NOMO-1 treated with dmso at 0.1 percent for 144 hours (cell line): ENCODE data around the gene LIME1.
"Not testable (repeated sequence)": the region's sequence is repeated elsewhere in the genome, so short reads cannot be mapped to it uniquely, and the experiment has no call there.

ENCODE experiments used
- DNase-seq: peaks from one replicate; lab custom pipeline; 2025; ENCODE audit not compliant: unreplicated experiment; lab: John Stamatoyannopoulos, UW

The LIME1 gene

DNA sequence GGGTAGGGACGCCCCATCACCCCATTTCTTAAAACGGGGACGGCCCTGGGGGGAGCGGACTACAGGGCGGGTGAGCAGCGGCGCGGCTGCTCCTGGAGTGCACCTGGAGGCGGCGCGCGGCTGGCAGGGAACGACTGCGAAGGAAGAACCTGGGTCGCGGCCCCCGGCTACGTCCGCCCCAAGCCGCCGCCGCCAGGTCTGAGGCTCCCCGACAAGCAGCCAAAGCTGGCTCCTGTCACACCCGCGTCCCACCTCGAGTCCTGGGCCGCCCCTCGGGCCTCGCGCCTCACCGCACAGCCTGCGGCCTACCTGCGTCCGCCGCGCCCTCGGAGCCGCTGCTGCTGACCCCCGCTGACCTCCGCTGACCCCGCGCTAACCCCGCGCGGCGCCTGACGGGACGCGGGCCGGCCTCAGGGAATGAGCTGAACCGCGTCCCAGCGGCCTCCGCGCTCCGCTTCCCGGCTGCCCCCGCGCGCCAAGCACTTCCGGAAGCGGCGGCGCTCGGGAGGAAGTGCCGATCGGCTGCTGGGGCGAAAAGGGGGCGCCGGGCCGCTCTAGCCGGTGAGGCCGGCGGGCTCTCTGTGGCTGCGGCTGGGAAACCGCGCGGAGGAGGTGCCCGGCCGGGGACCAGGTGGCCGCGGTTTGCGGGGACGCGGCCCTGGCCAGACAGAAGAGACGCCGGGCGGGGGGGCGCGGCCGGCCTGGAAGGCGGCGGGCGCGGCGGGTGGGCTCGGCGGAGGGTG is 28.7 kb upstream of the LIME1 start, which contains the start of the genes ARFRP1 and ZGPAT:
Gene ARFRP1 (minus strand): TSS at position 419 of the 743 bp plus-strand sequence. CDS start 885 bp downstream, outside the sequence.
Gene ZGPAT (plus strand): TSS at position 482 of the 743 bp plus-strand sequence. CDS start 542 bp downstream, outside the sequence.
- DNase-seq: peak; percentile 94

DNA sequence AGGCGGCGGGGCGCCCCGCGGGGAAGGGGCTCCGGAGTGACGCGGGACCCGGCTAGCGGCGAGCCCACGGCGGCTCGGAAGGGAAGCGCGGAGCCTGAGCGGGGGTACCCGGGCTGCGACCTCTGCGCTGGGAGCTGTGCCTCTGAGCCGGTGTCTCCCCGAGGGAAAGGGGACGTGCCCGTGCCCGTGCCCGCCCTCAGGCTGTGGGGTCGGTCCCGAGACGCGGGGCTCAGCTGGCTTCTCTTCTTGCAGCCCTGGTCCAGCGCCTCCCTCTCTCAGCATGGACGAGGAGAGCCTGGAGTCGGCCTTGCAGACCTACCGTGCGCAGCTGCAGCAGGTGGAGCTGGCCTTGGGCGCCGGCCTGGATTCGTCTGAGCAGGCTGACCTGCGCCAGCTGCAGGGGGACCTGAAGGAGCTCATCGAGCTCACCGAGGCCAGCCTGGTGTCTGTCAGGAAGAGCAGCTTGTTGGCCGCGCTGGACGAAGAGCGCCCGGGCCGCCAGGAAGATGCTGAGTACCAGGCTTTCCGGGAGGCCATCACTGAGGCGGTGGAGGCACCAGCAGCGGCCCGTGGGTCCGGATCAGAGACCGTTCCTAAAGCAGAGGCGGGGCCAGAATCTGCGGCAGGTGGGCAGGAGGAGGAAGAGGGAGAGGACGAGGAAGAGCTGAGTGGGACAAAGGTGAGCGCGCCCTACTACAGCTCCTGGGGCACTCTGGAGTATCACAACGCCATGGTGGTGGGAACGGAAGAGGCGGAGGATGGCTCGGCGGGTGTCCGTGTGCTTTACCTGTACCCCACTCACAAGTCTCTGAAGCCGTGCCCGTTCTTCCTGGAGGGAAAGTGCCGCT is 27.9 kb upstream of the LIME1 start:
- DNase-seq: no peak

DNA sequence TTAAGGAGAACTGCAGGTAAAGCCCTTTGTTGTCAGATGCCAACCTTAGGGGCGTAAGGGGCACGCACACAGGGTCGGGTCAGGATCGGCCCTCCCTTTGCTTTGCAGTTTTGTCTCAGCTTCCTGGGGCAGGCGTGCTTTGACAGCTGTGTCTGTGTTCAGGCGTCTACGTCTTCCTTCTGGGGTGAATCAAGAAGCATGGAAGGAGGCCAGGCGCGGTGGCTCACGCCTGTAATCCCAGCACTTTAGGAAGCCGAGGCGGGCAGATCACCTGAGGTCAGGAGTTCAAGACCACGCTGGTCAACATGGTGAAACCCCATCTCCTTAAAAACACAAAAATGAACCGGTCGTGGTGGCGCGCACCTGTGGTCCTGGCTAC is 27.3 kb upstream of the LIME1 start:
- no peak for DNase-seq

DNA sequence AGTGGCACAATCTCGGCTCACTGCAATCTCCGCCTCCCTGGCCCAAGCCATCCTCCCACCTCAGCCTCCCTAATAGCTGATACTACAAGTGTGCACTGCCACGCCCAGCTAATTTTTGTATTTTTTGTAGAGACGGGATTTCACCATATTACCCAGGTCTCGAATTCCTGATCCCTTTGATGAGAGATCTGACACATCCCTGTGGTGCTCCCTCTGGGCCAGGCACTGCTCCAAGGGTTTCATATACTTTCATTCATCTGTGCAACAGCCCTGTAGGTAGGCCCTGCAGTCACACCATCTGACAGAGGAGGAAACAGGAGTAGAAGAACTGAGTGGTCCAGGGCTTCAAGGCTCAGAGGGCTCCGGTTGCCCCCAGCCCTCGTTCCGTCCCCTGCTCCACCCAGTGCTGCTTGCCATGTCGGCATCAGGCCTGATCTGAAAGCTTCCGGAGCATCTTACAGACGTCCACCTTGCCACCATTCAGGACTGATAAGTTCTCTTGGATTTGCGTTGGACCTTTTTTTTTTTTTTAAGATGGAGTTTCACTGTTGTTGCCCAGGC is 25.3 kb upstream of the LIME1 start:
- no peak for DNase-seq

DNA sequence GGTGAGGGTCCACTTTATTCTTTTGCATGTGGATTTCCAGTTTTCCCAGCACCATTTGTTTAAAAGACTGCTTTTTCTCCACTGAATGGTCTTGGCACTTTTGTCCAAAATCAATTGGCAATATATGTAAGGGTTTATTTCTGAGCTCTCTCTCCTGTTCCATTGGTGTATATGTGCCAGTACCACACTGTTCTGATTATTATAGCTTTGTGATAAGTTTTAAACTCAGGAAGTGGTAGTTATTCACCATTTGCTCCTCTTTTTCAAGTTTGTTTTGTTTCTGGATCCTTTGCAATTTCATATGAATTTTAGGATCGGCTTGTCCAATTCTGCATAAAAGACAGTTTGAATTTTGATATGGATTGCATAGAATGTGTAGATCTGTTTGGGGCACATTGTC is 24.3 kb upstream of the LIME1 start:
- DNase-seq: no peak

DNA sequence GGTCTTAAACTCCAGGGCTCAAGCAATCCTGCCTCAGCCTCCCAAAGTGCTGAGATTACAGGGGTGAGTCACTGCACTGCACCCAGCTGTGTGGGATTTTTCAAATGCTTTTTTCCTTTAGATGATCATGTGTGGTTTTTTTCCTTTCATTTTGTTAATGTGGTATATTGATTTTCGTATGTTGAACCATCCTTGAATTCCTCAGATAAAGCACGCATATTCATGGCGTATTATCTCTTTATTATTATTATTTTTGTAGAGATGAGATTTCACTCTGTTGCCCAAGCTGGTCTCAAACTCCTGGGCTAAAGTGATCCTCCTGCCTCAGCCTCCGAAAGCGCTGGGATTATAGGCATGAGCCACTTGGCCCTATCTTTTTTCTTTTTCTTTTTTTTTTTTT is 21.6 kb upstream of the LIME1 start:
- no peak for DNase-seq

DNA sequence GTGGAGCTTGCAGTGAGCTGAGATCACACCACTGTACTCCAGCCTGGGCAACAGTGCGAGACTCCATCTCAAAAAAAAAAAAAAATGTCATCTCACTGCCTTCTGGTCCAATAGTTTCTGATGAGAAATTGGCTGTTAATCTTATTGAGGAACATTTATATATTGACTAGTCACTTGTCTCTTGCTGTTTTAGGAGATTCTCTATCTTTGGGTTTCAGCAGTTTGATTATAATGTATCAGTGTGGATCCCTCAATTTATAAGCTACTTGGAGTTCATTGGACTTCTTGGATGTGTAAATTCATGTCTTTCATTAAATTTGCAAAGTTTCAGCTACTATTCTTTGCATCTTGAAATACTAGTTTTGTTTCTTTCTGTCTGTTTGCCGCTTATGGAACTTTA is 17.5 kb upstream of the LIME1 start:
- DNase-seq: no peak

DNA sequence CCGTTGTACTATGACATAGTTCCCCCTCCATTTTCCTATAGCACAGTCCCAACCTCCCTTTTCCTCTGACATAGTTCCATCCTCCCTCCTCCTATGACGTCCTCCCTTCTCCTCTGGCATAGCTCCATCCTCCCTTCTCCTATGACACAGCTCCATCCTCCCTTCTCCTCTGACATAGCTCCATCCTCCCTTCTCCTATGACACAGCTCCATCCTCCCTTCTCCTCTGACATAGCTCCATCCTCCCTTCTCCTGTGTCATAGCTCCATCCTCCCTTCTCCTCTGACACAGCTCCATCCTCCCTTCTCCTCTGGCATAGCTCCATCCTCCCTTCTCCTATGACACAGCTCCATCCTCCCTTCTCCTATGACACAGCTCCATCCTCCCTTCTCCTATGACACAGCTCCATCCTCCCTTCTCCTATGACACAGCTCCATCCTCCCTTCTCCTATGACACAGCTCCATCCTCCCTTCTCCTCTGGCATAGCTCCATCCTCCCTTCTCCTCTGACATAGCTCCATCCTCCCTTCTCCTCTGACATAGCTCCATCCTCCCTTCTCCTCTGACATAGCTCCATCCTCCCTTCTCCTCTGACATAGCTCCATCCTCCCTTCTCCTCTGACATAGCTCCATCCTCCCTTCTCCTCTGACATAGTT is 13.4 kb upstream of the LIME1 start:
- not testable (repeated sequence) for DNase-seq

DNA sequence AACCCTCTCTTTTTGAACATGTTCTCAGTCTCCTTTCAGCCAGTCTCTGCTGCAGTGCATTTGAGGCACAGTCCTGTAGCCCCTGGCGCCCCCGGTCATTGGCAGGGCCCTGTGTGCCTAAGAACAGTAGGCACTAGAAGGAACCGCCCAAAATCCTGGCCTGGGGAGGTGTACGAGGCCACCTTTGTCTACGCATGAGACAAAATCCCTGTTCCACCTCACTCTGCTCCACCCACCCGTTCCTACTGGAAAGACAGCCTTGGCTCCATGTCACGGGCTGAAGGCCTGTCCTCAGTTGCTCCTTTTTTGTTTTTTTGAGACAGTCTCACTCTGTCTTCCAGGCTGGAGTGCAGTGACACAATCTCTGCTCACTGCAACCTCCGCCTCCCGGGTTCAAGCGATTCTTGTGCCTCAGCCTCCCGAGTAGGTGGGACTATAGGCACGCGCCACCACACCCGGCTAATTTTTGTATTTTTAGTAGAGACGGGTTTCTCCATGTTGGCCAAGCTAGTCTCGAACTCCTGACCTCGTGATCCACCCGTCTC is 6.2 kb upstream of the LIME1 start:
- DNase-seq: not testable (repeated sequence)

DNA sequence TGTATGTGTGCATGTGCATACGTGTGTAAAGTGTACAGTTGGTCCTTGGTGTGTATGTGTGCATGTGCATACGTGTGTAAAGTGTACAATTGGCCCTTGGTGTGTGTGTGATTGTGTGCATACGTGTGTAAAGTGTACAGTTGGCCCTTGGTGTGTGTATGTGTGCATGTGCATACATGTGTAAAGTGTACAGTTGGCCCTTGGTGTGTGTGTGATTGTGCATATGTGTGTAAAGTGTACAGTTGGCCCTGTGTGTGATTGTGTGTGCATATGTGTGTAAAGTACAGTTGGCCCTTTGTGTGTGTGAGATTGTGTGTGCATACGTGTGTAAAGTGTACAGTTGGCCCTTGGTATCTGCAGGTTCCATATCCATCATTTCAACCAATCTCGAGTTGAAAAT is 5.1 kb upstream of the LIME1 start:
- no peak for DNase-seq

DNA sequence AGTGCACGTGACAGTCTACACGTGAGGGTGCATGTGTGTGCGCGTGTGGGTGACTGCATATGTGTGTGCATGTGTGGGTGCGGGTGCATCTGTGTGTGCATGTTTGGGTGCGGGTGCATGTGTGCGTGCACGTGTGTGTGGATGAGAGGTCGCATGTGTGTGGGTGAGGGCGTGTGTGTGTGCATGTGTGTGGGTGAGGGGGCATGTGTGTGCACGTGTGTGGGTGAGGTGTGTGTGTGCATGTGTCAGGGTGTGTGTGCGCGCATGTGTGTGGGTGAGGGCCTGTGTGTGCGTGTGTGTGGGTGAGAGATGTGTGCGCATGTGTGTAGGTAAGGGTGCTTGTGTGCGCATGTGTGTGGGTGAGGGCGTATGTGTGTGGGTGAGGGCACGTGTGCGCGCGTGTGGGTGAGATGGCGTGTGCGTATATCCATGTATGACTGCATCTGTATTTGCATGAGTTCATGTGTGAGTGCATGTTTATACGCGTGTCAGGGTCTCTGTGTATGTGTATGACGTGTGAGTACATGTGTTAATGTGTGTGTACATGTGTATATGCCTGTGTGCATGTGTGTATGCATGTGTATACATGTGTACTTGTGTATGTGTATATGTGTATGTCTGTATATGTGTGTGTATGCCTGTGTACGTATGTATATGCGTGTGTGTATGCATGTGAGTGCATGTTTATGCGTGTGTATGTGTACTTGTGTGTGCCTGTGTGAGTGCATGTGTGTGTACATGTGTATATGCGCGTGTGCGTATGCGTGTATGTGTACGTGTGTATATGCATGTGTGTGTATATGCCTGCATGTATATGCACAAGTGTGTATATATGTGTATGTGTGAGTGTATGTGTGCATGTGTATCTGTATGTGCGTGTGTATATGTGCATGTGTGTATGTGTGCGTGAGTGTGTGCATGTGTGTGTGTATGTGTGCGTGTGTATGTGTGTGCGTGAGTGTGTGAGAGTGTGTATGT is 4.1 kb upstream of the LIME1 start:
- no peak for DNase-seq

DNA sequence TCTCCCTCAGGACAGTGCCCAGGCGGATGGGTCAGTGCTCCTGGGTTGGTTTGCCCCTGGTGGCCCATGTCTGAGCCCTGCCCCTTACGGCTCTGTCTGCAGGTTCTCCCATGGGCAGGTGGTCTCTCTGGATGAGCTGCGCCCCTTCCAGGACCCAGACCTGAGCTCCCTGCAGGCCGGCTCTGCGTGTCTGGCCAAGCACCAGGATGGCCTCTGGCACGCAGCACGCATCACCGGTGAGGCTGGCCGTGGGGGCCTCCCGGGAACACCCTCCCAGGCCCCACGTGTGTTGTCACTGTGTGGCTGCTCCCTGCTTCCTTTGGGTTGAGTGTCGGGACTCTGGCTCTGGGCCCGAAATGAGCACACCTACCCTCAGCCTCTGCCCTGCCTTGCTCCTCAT is 3.3 kb upstream of the LIME1 start:
- DNase-seq: no peak

DNA sequence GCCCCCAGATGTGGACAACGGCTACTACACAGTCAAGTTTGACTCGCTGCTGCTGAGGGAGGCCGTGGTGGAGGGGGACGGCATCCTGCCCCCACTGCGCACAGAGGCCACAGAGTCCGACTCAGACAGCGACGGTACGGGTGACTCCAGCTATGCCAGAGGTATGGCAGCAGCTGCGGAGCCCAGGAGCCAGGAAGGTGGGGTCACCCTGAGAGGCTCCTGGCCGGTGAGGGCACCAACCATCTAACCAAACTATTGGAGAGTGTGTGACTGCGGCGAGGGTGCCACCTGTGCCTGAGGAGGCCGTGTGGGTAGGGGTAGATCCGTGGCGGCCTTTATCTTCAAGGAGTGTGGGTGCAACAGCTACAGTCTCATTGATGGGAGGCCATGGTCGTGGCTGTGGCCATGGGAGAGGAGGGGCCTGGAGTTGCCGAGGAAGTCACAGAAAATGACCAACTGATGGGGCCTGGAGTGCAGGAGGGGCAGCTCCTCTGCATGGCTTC is 2.8 kb upstream of the LIME1 start:
- DNase-seq: no peak

DNA sequence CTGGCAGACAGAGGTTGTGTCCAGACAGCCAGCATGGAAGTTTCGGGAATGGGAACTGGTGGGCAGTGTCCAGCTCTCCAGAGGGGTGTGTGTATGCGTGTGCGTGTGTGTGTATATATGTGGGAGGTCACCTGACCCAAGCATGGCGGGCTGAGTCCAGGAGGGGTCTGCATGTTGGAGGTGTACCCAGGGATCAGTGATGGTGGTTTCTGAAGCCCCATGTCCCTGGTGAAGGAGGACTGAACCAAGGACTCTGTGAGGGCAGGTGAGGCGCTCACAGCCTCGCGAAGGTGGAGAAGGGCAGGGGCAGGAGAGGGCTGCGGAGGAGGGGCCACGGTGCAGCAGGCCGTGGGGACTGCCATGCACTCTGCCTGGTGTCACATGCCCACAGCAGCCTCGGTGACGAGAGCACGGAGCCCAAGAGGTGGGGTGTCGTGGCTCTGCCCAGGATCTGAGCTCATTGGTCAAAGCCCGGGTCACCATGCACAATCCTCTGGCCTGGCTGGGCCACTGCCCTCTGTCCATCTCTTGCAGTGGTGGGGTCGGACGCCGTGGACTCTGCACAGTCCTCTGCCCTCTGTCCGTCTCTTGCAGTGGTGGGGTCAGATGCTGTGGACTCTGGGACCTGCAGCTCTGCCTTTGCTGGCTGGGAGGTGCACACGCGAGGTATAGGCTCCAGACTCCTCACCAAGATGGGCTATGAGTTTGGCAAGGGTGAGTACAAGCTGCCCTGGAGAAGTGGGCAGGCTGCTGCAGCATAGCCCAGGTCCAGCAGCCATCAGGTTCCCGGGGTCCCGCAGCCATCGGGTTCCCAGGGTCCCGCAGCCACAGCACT is 2.1 kb upstream of the LIME1 start:
- DNase-seq: no peak

DNA sequence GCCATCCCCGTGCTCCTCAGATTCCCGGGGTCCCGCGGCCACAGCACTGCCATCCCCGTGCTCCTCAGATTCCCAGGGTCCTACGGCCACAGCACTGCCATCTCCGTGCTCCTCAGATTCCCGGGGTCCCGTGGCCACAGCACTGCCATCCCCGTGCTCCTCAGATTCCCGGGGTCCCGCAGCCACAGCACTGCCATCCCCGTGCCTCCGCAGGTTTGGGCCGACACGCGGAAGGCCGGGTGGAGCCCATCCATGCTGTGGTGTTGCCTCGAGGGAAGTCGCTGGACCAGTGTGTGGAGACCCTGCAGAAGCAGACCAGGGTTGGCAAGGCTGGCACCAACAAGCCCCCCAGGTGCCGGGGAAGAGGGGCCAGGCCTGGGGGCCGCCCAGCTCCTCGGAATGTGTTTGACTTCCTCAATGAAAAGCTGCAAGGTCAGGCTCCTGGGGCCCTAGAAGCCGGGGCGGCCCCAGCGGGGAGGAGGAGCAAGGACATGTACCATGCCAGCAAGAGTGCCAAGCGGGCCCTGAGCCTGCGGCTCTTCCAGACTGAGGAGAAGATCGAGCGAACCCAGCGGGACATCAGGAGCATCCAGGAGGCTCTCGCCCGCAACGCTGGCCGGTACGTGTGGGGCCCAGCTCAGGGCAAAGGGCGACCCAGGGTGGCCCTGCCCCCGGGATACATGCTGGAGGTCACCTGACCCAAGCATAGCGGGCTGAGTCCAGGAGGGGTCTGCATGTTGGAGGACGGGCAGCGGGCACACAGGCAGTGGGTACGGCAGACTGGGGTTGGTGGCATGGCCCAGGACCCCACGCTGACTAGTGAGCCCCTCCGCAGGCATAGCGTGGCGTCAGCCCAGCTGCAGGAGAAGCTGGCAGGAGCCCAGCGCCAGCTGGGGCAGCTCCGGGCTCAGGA is 1.3 kb upstream of the LIME1 start:
- no peak for DNase-seq

DNA sequence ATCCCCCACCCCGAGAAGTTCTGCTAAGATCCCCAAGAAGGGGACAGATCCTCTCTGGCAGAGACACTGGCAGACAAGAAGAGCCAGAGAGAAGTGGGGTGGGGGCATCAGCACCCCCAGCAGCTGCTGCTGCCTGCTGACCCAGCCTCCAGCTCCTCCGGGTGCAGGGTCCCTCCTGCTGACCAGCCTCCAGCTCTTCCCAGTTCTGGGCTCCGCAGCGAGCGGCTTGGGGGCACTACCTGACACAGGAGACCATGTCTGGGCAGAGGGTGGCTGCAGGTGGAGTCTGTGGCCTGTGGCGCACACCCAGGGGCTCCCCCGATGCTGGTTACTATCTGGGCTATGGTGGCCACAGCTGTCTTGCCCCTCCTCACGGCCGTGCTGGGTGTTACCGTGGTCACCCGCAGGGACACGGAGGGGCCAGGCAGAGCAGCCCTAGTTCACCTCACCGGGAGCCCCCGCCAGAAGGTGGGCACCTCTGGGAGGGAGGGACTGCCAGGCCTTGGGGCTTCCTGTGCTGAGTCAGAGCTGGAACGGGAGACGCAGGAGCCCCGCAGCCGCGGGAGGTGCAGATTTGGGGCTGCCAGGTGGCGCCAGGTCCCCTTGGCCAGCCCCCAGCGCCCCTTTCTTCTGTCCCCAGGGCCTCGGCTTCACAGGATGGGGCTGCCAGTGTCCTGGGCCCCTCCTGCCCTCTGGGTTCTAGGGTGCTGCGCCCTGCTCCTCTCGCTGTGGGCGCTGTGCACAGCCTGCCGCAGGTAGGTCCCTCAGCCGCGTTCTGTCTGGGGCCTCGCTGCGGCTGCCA is 630 bp downstream of the LIME1 start:
- DNase-seq: no peak

DNA sequence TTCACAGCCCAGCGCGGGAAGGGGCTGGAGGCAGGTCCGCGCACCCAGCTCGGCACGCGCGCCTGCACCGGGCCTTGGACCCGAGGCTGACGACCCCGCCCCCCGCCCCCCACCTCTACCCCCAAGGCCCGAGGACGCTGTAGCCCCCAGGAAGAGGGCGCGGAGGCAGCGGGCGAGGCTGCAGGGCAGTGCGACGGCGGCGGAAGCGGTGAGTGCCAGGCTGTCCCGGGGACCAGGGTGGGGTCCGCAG is 1.2 kb downstream of the LIME1 start:
- DNase-seq: no peak
